GM12873 (cell line): ENCODE measurements around the gene MARCO.

Source experiments
- CTCF ChIP-seq: IDR thresholded peaks from 2 replicates; pipeline ENCODE4 v1.5.1; 2012; ENCODE audit warnings: low read depth, mild to moderate bottlenecking, moderate library complexity, low read length, control low read depth; ENCODE audit not compliant: insufficient read depth; ENCODE audit errors: missing control alignments

The MARCO gene

GRCh38 chr2:118993392-118993752 is 51.4 kb downstream of the MARCO start:
- TF ChIP-seq CTCF: no peak

- no peak for TF ChIP-seq CTCF
Observed at GRCh38 chr2:118994172-118994700, 52.2 kb downstream of the MARCO start.

GRCh38 chr2:118994778-118995177 is 52.8 kb downstream of the MARCO start:
- no peak for TF ChIP-seq CTCF

GRCh38 chr2:119004602-119005001 is 62.6 kb downstream of the MARCO start:
- TF ChIP-seq CTCF: no peak

GRCh38 chr2:119005051-119005450 is 63.1 kb downstream of the MARCO start:
- no peak for TF ChIP-seq CTCF

- TF ChIP-seq CTCF: no peak
Observed at GRCh38 chr2:119005555-119005954, 63.6 kb downstream of the MARCO start.

- TF ChIP-seq CTCF: no peak
Observed at GRCh38 chr2:119006441-119006840, 64.4 kb downstream of the MARCO start.

GRCh38 chr2:119008108-119008507 is 66.1 kb downstream of the MARCO start:
- no peak for TF ChIP-seq CTCF
